H9 (cell line): Measurements from ENCODE around the gene ARHGAP30. TPM values are rescaled to one million over a fixed set of nuclear protein-coding genes. Genes with fewer than 3 reads are reported as not detected.

Experiments used
- DNase-seq: peaks from one replicate; pipeline ENCODE4 v3.0.0-alpha.2; 2017
- H2AFZ ChIP-seq: one replicate; pipeline ENCODE4 v1.6.1; 2013; ENCODE audit warnings: mild to moderate bottlenecking, low read length, control low read depth, moderate library complexity
- H2AK5ac ChIP-seq: 2 replicates; pipeline ENCODE4 v1.6.1; 2013; ENCODE audit warnings: low read length, control low read depth, mixed read lengths; ENCODE audit not compliant: insufficient read length
- H2BK120ac ChIP-seq: one replicate; pipeline ENCODE4 v1.6.1; 2013; ENCODE audit warnings: low read depth, mild to moderate bottlenecking, low read length, control low read depth, inconsistent platforms; ENCODE audit not compliant: poor library complexity, severe bottlenecking
- H2BK12ac ChIP-seq: 2 replicates; pipeline ENCODE4 v1.6.1; 2013; ENCODE audit warnings: low read length, control low read depth, mixed read lengths, low read depth; ENCODE audit not compliant: insufficient read length
- H2BK15ac ChIP-seq: 2 replicates; pipeline ENCODE4 v1.6.1; 2013; ENCODE audit warnings: low read depth, low read length, control low read depth
- H2BK20ac ChIP-seq: one replicate; pipeline ENCODE4 v1.6.1; 2013; ENCODE audit warnings: low read depth, mild to moderate bottlenecking, low read length, control low read depth, inconsistent platforms; ENCODE audit not compliant: poor library complexity, severe bottlenecking
- H2BK5ac ChIP-seq: 2 replicates; pipeline ENCODE4 v1.6.1; 2013; ENCODE audit warnings: low read length, control low read depth, mixed read lengths; ENCODE audit not compliant: insufficient read length
- H3K14ac ChIP-seq: 2 replicates; pipeline ENCODE4 v1.6.1; 2013; ENCODE audit warnings: low read length, control low read depth; ENCODE audit not compliant: insufficient read depth
- H3K18ac ChIP-seq: 2 replicates; pipeline ENCODE4 v1.6.1; 2013; ENCODE audit warnings: low read depth, mild to moderate bottlenecking, mixed read lengths, low read length, control low read depth; ENCODE audit not compliant: insufficient read length
- H3K23ac ChIP-seq: 2 replicates; pipeline ENCODE4 v1.6.1; 2013; ENCODE audit warnings: low read length, control low read depth, mixed read lengths, low read depth; ENCODE audit not compliant: insufficient read length
- H3K23me2 ChIP-seq: 2 replicates; pipeline ENCODE4 v1.6.1; 2013; ENCODE audit warnings: low read depth, mild to moderate bottlenecking, mixed read lengths, low read length, control low read depth; ENCODE audit not compliant: insufficient read length, poor library complexity, severe bottlenecking
- H3K27ac ChIP-seq: 2 replicates; pipeline ENCODE4 v1.5.1; 2013; ENCODE audit warnings: low read length, control low read depth, mixed read lengths, low read depth; ENCODE audit not compliant: insufficient read length
- H3K27me3 ChIP-seq: 2 replicates; pipeline ENCODE4 v1.6.1; 2013; ENCODE audit warnings: low read length, control low read depth, inconsistent platforms; ENCODE audit not compliant: insufficient read depth
- H3K4ac ChIP-seq: 2 replicates; pipeline ENCODE4 v1.6.1; 2013; ENCODE audit warnings: low read depth, mild to moderate bottlenecking, control low read depth, inconsistent platforms, low read length, moderate library complexity
- H3K4me1 ChIP-seq: 2 replicates; pipeline ENCODE4 v1.6.1; 2013; ENCODE audit warnings: low read length, control low read depth, inconsistent platforms; ENCODE audit not compliant: insufficient read depth
- H3K4me2 ChIP-seq: 2 replicates; pipeline ENCODE4 v1.6.1; 2013; ENCODE audit warnings: low read length, control low read depth, mixed read lengths; ENCODE audit not compliant: insufficient read length, insufficient read depth
- H3K56ac ChIP-seq: 2 replicates; pipeline ENCODE4 v1.6.1; 2013; ENCODE audit warnings: low read depth, mild to moderate bottlenecking, mixed read lengths, low read length, control low read depth; ENCODE audit not compliant: insufficient read length
- H3K79me1 ChIP-seq: 2 replicates; pipeline ENCODE4 v1.6.1; 2013; ENCODE audit warnings: low read depth, mild to moderate bottlenecking, moderate library complexity, low read length, control low read depth, inconsistent platforms; ENCODE audit not compliant: insufficient read depth, poor library complexity, severe bottlenecking
- H3K79me2 ChIP-seq: 2 replicates; pipeline ENCODE4 v1.6.1; 2013; ENCODE audit warnings: low read length, control low read depth, inconsistent platforms; ENCODE audit not compliant: insufficient read depth
- H3K9ac ChIP-seq: 2 replicates; pipeline ENCODE4 v1.6.1; 2013; ENCODE audit warnings: low read length, control low read depth, mixed read lengths; ENCODE audit not compliant: insufficient read length; ENCODE audit errors: extremely low read depth
- H3K9me3 ChIP-seq: one replicate; pipeline ENCODE4 v1.6.1; 2013; ENCODE audit warnings: low read depth, low read length, inconsistent platforms; ENCODE audit not compliant: control insufficient read depth
- H3T11ph ChIP-seq: one replicate; pipeline ENCODE4 v1.6.1; 2013; ENCODE audit warnings: mild to moderate bottlenecking, low read length, control low read depth, inconsistent platforms
- H4K20me1 ChIP-seq: one replicate; pipeline ENCODE4 v1.6.1; 2013; ENCODE audit not compliant: control insufficient read depth, insufficient read length, insufficient read depth
- H4K5ac ChIP-seq: 2 replicates; pipeline ENCODE4 v1.6.1; 2013; ENCODE audit warnings: low read depth, mild to moderate bottlenecking, mixed read lengths, low read length, control low read depth; ENCODE audit not compliant: insufficient read length
- H4K8ac ChIP-seq: replicated peaks from 2 replicates; pipeline ENCODE4 v1.6.1; 2013; ENCODE audit warnings: low read length, control low read depth, mixed read lengths, low read depth; ENCODE audit not compliant: insufficient read length
- H4K91ac ChIP-seq: 2 replicates; pipeline ENCODE4 v1.6.1; 2013; ENCODE audit warnings: low read depth, mild to moderate bottlenecking, moderate library complexity, mixed read lengths, low read length, control low read depth; ENCODE audit not compliant: insufficient read length
- H3K27ac Mint-ChIP-seq, 3 experiments: 2 replicates in 2 of 3; 3 replicates in 1 of 3; pipeline ENCODE4 v1.8.0; 2020 to 2021; ENCODE audit warnings: mixed read lengths in 3 of 3, mild to moderate bottlenecking in 1 of 3, moderate library complexity in 1 of 3
- H3K27me3 Mint-ChIP-seq: 2 replicates; pipeline ENCODE4 v1.8.0; 2021; ENCODE audit warnings: low read depth, mild to moderate bottlenecking, moderate library complexity, mixed read lengths
- H3K36me3 Mint-ChIP-seq, 3 experiments: 2 replicates in 2 of 3; 3 replicates in 1 of 3; pipeline ENCODE4 v1.8.0; 2020 to 2021; ENCODE audit warnings: low read depth in 3 of 3, mixed read lengths in 3 of 3; ENCODE audit not compliant: insufficient read depth in 1 of 3
- H3K4me1 Mint-ChIP-seq, 2 experiments: 2 replicates each; pipeline ENCODE4 v1.8.0; 2020; ENCODE audit warnings: mixed read lengths in 2 of 2
- H3K4me3 Mint-ChIP-seq, 2 experiments: 2 replicates in 1 of 2; 3 replicates in 1 of 2; pipeline ENCODE4 v1.8.0; 2020 to 2021; ENCODE audit warnings: mild to moderate bottlenecking in 2 of 2, mixed read lengths in 2 of 2, moderate library complexity in 1 of 2
- H3K9me3 Mint-ChIP-seq, 2 experiments: 2 replicates in 1 of 2; 3 replicates in 1 of 2; pipeline ENCODE4 v1.8.0; 2020; ENCODE audit warnings: mild to moderate bottlenecking in 2 of 2, mixed read lengths in 2 of 2, moderate library complexity in 1 of 2
- CTCF ChIP-seq: fragments of 200-600 bp; sonication (generic); conservative IDR thresholded peaks from 3 replicates; pipeline ENCODE4 v1.8.0; 2021; ENCODE audit warnings: antibody characterized with exemption, mild to moderate bottlenecking
- WGBS: extraction: QIAGEN DNeasy Blood & Tissue Kit; methylation state at CpG from one replicate; pipeline ENCODE4 v1.1.7; 2013; ENCODE audit warnings: missing lambda C conversion rate, low lambda C conversion rate, mixed read lengths; ENCODE audit not compliant: insufficient read length; ENCODE audit errors: extremely low coverage; 5-methylcytosine and 5-hydroxymethylcytosine counted together
- total RNA-seq: library from RNA; stranded (reverse); gene quantifications from 2 replicates; pipeline ENCODE4 v1.2.1, GENCODE V29; 2021

The ARHGAP30 gene
- total RNA-seq, 1 experiment from 2014 or later: 0.13 TPM

- no peak overlapping the region for H2BK120ac ChIP-seq
- no peaks in the 10 kb centered on the region for H4K20me1 ChIP-seq
- no peaks in the 10 kb centered on the region for H3K9me3 ChIP-seq
- no peak for TF ChIP-seq CTCF
- H3K23me2 ChIP-seq: no peaks in the 10 kb centered on the region
- H3K18ac ChIP-seq: no peak overlapping the region
- no peak overlapping the region for H2BK12ac ChIP-seq
- H3K79me2 ChIP-seq: no peaks in the 10 kb centered on the region
- no peak overlapping the region for H2BK15ac ChIP-seq
- H3T11ph ChIP-seq: no peak overlapping the region
- no peak overlapping the region for H3K14ac ChIP-seq
- H3K9ac ChIP-seq: no peak overlapping the region
- H2AK5ac ChIP-seq: no peak overlapping the region
- H3K36me3 Mint-ChIP-seq: no peaks in the 10 kb centered on the region
- H2AFZ ChIP-seq: no peak overlapping the region
- peaks cover 7% of the 10 kb centered on the region in 2 experiments; a peak in 2 of 4 replicates for H3K4me1 Mint-ChIP-seq
- H3K4me3 Mint-ChIP-seq: no peak overlapping the region
- H2BK5ac ChIP-seq: no peak overlapping the region
- H3K4ac ChIP-seq: no peak overlapping the region
- no peak overlapping the region for H2BK20ac ChIP-seq
- no peak overlapping the region for H4K8ac ChIP-seq
- H3K27me3 ChIP-seq: no peaks in the 10 kb centered on the region
- no peak overlapping the region for H3K23ac ChIP-seq
- H3K79me1 ChIP-seq: no peaks in the 10 kb centered on the region
- H3K27ac ChIP-seq: no peak overlapping the region
- no peak overlapping the region for H3K56ac ChIP-seq
- no peak for DNase-seq
- no peak overlapping the region for H4K5ac ChIP-seq
- no peaks in the 10 kb centered on the region; the same call in none of the 2 replicates for H3K27me3 Mint-ChIP-seq
- no peaks in the 10 kb centered on the region for H3K4me1 ChIP-seq
- H3K9me3 Mint-ChIP-seq: no peaks in the 10 kb centered on the region; a peak in 1 of 5 replicates
- WGBS: no CpG with 5 or more reads among the region's 12 CpGs
- no peak overlapping the region for H3K4me2 ChIP-seq
- no peak overlapping the region for H4K91ac ChIP-seq
- H3K27ac Mint-ChIP-seq: no peak overlapping the region; a peak in 2 of 7 replicates
These were observed 5.1 kb upstream of the ARHGAP30 start for GRCh38 chr1:161074676-161075368.
